GM21381 (cell line): ENCODE measurements around the gene PGAM1.
"Not testable (repeated sequence)": the region's sequence is repeated elsewhere in the genome, so short reads cannot be mapped to it uniquely, and the experiment has no call there.

ENCODE experiments used
- ATAC-seq: cut with Tn5 transposase; IDR thresholded peaks from one replicate; pipeline ENCODE4 v1.9.1; 2021; ENCODE audit warnings: mild to moderate bottlenecking, moderate library complexity; ENCODE audit not compliant: unreplicated experiment

Gene PGAM1

GRCh38 chr10:97454330-97455036, 28.5 kb downstream of the PGAM1 start:
- ATAC-seq, result no peak

- no peak for ATAC-seq
Observed at GRCh38 chr10:97456034-97456685, 30.2 kb downstream of the PGAM1 start.

GRCh38 chr10:97456686-97457065, 30.7 kb downstream of the PGAM1 start:
- ATAC-seq, result no peak

- ATAC-seq, result no peak
Observed at GRCh38 chr10:97459111-97459510, 33.1 kb downstream of the PGAM1 start.

GRCh38 chr10:97459933-97460332, 33.9 kb downstream of the PGAM1 start:
- no peak for ATAC-seq

- no peak for ATAC-seq
Observed at GRCh38 chr10:97462309-97462708, 36.3 kb downstream of the PGAM1 start.

GRCh38 chr10:97463363-97464132, 37.6 kb downstream of the PGAM1 start:
- no peak for ATAC-seq

GRCh38 chr10:97464226-97464625, 38.2 kb downstream of the PGAM1 start:
- ATAC-seq, result no peak

GRCh38 chr10:97465982-97466381, 40.0 kb downstream of the PGAM1 start:
- no peak for ATAC-seq

- ATAC-seq, result no peak
Observed at GRCh38 chr10:97466755-97467154, 40.8 kb downstream of the PGAM1 start.

GRCh38 chr10:97468162-97468561, 42.2 kb downstream of the PGAM1 start:
- ATAC-seq, result no peak

- ATAC-seq, result not testable (repeated sequence)
Observed at GRCh38 chr10:97468781-97469180, 42.8 kb downstream of the PGAM1 start.

GRCh38 chr10:97474918-97475317, 48.9 kb downstream of the PGAM1 start:
- ATAC-seq, result no peak

- ATAC-seq, result no peak
Observed at GRCh38 chr10:97475936-97476594, 50.1 kb downstream of the PGAM1 start.

- not testable (repeated sequence) for ATAC-seq
Observed at GRCh38 chr10:97479410-97479809, 53.4 kb downstream of the PGAM1 start.

GRCh38 chr10:97479939-97480338, 53.9 kb downstream of the PGAM1 start:
- ATAC-seq, result no peak

GRCh38 chr10:97481071-97481470, 55.1 kb downstream of the PGAM1 start:
- ATAC-seq, result no peak

GRCh38 chr10:97482381-97482780, 56.4 kb downstream of the PGAM1 start:
- no peak for ATAC-seq
